Fibroblast of skin of right quadriceps (primary cell): ENCODE measurements around the gene VPS36.
"Not testable (repeated sequence)": the region's sequence is repeated elsewhere in the genome, so short reads cannot be mapped to it uniquely, and the experiment has no call there.

Experiments used
- DNase-seq: peaks from one replicate; pipeline ENCODE4 v3.0.0-alpha.2; 2013

The VPS36 gene

DNA sequence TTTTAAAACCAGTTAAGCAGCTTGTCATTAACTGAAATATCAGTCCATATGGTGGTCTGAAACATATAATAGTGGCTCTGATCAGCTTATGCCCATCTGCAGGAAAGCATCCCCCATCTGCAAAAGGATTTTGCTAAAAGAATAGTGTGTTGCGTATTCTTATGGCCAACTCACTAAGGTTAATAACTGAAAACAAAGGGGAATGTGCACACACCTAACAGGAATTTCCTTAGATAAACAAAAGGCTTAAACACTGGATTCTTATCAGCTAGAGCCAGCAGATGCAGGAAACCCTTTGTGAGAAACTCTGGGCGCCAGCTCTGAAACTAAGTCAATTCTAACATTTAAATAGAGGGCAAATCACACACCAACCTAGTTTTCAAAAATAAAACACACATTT, 22.1 kb downstream of the VPS36 start:
- no peak for DNase-seq

DNA sequence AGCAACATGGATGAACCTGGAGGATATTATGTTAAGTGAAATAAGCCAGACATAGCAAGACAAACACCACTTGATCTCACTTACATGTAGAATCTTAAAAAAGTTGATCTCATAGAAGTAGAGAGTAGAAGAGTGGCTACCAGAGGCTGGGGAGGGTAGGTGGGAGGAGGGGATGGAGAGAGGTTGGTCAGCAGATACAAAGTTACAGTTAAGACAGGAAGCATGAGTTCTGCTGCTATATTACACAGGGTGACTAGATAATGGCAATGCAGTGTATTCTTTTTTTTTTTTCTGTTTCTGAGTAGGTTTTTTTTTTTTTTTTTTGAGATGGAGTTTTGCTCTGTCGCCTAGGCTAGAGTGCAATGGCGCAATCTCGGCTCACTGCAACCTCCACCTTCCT, 29.2 kb downstream of the VPS36 start:
- DNase-seq, result no peak

DNA sequence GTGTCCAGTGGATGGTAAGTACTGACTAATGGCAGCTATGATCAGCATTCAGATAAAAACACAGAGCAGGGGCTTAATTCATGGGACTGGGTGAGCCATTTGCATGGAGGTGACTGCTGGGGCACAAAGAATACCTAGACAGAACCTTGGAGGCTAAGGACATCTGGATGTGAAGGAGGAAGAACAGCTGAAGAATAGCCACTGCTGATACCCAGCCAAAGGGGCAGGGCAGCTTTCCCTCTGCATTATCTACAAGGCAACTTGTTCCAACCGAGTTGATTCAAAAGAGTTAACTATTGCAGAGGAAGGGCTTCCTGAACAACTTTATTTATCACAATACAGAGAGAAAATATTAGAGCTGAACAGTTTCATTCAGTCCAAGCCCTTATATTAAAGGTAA, 31.4 kb downstream of the VPS36 start:
- no peak for DNase-seq

- DNase-seq, result peak; percentile 51
Observed at GRCh38 chr13:52414963-52415362, 35.5 kb downstream of the VPS36 start.

- DNase-seq, result no peak
Observed at GRCh38 chr13:52414051-52414450, 36.4 kb downstream of the VPS36 start.

DNA sequence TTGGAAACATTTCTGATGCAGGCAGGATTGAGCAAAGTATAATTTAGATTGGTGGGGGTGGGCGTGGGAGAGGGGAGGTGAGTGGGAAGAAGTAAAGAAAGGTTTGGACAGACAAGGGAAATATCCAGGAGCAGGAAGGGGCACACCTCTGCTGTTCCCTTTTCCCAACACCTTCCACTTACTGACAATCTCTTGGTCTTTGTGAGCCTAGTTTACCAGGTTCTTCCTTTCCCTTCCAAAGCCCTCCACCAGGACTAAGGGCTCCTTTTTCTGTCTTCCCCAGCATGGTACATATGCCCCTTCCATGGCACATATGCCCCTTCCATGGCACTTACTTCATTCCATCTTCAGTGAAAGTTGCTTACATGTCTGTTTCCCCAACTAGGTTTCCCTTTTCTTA, 38.3 kb downstream of the VPS36 start:
- DNase-seq, result no peak

DNA sequence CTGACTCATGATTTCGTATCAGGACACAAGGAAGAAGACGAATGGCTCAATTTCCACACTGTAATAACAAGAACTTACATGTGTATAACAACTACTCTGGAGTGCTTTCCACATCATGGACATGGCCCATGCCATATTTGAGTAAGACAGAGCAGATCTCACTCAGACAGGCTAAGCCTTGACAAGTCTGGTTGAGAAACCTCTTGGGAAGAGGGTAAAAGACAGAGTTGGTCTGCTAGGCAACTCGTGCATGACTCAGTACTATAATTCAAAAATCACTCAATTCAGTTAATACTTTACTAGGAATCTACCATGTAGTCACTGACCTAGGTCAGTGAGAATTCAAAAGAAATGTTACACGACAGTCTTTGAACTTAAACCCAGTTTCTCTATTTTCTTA, 38.8 kb downstream of the VPS36 start:
- DNase-seq, result peak; percentile 72

DNA sequence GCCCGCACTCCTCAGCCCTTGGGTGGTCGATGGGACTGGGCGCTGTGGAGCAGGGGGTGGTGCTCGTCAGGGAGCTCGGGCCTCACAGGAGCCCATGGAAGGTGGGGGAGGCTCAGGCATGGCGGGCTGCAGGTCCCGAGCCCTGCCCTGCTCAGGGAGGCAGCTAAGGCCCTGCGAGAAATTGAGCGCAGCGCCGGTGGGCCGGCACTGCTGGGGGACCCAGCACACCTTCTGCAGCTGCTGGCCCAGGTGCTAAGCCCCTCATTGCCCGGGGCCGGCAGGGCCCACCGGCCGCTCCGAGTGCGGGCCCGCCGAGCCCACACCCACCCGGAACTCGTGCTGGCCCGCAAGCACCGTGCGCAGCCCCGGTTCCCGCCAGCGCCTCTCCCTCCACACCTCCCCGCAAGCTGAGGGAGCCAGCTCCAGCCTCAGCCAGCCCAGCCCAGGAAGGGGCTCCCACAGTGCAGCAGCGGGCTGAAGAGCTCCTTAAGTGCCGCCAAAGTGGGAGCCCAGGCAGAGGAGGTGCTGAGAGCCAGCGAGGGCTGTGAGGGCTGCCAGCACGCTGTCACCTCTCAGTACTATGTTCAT, 42.3 kb downstream of the VPS36 start:
- not testable (repeated sequence) for DNase-seq

GRCh38 chr13:52407436-52407835, 43.0 kb downstream of the VPS36 start:
- not testable (repeated sequence) for DNase-seq

GRCh38 chr13:52406629-52407028, 43.8 kb downstream of the VPS36 start:
- no peak for DNase-seq

GRCh38 chr13:52405767-52406494, 44.5 kb downstream of the VPS36 start, which contains the start of gene THSD1:
Gene THSD1 (minus strand): TSS chr13:52406172. CDS start chr13:52402600, 3,572 bp downstream.
- DNase-seq, result peak; percentile 5

DNA sequence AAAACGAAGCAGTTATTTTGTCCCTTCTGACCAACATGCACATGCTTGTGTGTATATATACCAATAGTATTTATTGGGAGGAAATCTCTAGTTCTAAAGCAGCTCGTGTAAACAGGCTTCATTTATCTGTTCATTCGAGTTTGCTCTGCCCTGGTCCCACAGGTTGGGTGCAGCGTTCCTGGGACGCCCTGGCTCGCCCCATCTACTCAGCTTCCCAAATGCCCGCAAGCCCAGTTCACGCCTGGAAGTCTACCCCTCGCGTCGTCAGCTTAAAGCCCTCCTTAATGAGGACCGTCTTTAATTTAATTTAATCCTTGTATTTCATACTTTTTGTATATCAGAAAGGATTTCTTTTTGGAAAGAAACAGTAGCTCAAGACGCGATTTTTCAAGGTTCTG, 45.1 kb downstream of the VPS36 start:
- no peak for DNase-seq

DNA sequence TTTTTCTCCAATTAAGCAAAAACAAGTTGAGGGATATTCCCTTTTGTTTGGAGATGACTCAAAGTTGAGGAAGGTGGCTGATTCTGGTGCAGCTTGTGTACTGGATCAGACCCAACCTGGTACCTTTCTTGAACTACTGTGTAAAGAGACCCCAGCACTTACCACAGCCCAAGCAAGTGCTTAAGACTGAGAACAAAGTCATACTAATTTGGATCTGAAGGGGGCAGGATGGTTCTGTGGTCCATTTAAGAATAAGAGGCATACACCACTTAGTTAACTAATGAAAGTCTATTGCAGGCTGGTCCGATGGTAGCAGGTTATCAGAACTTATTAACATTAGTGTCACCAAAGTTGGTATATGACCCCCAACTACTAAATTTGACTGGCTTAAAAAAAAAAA, 50.7 kb downstream of the VPS36 start:
- DNase-seq, result no peak

DNA sequence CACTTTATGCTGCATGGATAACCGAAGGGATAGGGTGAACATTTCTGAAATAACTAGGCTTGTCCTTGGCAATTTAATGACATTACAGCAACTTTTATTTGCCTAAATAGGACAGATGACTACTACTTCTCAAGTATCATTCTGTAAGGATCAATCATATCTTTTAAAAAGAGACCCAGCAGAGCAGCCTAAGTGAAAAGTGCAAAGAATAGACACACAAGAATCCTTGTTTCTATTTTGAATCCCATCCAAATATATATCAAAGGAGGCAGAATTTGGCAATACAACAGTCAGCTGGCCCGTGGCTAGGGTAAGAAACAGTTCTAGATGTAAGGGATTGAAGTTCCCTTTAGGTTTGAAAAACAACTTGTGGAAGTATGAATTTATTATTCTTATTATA, 51.4 kb downstream of the VPS36 start:
- no peak for DNase-seq

DNA sequence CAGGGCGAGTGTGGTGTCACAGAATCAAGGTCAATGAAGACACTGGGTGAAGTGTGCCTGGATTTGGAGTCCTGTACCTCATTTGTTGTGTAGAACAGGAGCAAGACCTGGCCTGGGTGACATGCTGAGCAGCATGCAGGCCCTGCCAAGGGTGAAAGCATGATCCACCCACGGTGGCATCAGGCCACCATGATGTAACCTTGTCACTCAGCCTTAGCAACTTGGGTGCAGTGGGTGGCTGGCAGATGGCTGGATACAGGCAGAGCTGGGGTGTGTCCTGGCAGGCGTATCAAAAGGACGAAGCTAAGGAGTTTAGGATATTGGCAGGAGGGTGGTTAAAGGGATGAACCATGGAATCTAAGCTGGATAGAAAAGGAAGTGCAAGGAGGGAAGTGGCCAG, 54.7 kb downstream of the VPS36 start:
- no peak for DNase-seq

- no peak for DNase-seq
Observed at GRCh38 chr13:52394586-52394985, 55.8 kb downstream of the VPS36 start.

DNA sequence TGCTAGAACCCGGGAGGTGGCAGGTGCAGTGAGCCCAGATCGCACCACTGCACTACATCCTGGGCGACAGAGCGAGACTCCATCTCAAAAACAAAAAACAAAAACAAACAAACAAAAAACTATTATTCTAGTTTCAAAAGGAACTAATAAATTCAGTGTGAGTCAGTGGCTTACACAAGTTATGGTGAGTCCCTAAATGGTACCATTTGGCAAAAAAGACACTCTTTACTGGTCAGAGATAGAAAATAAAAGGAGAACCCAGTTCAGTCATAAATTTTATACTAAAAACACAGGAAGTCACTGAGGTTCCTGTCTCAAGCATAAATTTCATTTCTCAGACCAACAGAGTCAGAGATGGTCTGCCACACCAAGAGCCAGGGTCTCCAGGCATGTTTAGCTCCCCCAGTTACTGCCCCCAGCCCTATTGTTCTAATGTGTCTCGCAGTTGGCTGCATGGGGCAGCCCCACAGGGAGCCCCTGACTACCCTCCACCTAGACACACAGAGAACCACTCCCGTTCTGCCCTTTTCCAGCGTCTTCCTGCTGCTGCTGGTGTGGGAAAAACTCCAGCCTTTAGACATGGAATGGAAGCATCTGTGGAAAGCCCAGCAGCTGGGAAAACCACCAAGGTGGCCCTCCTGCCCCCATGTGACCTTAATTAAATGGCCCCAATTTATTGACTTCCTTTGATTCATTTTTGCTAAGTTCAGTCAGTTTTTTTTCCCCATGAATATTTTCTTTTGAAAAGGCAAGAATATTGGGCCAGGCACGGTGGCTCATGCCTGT, 56.7 kb downstream of the VPS36 start:
- no peak for DNase-seq

- DNase-seq, result no peak
Observed at GRCh38 chr13:52387721-52388120, 62.7 kb downstream of the VPS36 start.

DNA sequence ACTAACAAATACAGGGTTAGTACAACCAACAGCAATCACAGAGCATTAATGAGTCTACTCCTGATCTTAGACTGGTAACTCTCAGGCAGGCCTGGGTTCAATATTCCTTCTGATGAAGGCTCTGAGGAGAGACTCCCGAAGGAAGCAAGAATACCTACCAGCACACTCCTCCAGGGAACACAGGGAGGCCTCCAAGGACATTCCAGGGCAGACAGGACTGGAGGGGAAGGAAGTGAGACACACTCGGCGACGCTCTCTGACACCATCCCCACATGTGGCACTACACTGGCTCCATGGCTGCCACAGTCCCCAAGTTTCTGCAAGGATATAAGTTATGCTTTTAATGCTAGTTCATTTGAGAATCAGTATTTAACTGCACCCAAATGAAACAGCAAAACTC, 64.6 kb downstream of the VPS36 start:
- no peak for DNase-seq

DNA sequence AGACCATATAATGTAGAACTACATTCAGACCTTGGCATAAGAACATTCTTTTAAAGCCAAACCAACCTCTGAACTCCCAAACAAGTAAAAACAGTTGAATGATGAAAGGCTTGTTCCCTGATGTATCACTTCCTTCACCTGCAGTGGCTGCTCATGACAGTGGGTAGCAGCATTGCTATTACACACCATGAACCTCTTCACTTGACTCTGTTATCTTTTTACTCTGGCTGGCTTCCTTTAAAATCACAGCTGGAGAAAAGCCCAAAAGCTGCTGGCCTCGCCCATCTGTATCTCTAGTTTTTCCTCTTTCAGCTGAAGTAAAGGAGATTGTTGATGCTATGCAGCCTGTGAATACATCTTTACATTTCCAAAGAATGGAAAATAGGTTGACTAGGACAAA, 67.1 kb downstream of the VPS36 start:
- DNase-seq, result no peak

DNA sequence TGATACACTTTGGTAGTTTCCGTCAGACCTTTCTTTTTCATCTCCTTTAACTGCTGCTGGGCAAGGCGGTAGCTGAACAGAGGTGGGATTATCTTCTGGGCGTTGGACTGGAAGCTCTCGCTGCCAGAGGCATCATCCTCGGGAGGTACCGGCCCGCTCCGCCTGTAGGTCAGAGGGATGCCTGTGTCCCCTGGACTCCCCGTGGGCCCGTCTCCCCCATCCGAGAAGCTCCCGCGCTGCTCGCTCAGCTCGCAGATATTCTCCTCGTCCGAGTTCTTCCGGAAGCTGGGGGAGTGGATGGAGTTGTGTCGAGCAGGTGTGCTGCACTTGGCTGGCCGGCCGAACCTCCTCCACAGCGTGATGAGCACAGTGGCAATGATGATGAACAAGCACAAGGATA, 72.1 kb downstream of the VPS36 start:
- DNase-seq, result no peak

DNA sequence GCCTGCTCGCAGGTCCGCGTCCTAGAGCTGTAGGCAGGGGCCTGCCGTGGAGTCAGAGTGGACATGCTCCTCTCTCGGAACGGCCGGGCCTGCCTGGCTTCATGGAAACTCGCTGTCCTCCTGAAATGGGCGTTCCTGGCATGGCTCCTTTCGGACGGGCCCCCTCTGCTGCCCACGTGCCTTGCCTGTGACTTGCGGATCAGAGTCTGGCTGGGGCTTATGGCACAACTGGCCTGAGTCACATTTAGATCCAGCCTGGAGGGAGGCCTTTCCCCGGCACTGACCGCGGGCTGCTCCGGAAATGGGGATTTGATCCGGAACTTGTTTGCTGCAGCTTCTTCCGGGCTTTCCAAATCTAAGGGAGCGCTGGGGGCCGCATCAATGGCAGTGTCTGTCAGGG, 72.5 kb downstream of the VPS36 start:
- no peak for DNase-seq

- DNase-seq, result no peak
Observed at GRCh38 chr13:52374873-52375411, 75.5 kb downstream of the VPS36 start.

DNA sequence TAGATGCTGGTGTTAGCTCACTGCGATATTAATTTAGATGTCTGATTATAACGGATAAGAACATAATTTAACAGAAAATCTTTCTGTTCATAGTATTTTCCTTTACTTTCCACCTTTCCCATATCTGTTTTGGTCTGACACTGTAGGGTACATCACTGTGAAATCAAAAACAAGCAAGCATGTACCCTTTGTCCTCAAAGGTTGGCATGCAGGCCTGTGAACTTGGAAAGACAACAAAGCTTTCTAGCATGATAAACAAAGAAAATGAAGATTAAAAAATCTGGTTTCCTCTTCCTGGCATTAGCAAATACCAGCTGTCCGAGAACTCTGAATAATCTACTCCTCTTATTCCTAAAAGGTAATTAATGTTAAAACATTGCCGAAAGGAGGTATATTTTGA, 76.0 kb downstream of the VPS36 start:
- no peak for DNase-seq
